ENCODE results near the gene GPATCH2.
"Not testable (repeated sequence)": the region's sequence is repeated elsewhere in the genome, so short reads cannot be mapped to it uniquely, and the experiment has no call there.

The GPATCH2 gene

GRCh38 chr1:217433664-217434063 is 197.2 kb downstream of the GPATCH2 start:
- DNase-seq = no peak

GRCh38 chr1:217432339-217432738 is 198.6 kb downstream of the GPATCH2 start:
- no peak for DNase-seq

DNA sequence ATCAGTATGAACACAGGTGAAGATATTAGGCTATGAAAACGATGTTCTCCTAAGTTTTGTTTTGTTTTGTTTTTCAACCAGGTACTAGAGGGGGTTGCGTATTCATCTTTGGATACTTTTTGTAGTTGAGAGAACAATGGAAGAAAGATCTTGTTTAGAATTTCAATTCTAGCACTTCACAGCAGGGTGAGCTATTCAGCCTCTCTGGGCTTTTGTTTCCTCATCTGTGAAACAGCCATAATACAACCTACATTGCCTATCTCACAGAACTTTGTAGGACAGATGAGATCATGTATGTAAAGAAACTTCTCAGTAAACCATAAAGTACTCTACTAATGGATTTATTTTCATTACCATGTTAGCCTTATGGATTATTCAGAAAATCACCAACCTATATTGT is 199.5 kb downstream of the GPATCH2 start:
- DNase-seq = no peak

GRCh38 chr1:217425422-217425821 is 205.5 kb downstream of the GPATCH2 start:
- DNase-seq = no peak

- no peak for DNase-seq
Measured at GRCh38 chr1:217419194-217419551, 211.7 kb downstream of the GPATCH2 start.

DNA sequence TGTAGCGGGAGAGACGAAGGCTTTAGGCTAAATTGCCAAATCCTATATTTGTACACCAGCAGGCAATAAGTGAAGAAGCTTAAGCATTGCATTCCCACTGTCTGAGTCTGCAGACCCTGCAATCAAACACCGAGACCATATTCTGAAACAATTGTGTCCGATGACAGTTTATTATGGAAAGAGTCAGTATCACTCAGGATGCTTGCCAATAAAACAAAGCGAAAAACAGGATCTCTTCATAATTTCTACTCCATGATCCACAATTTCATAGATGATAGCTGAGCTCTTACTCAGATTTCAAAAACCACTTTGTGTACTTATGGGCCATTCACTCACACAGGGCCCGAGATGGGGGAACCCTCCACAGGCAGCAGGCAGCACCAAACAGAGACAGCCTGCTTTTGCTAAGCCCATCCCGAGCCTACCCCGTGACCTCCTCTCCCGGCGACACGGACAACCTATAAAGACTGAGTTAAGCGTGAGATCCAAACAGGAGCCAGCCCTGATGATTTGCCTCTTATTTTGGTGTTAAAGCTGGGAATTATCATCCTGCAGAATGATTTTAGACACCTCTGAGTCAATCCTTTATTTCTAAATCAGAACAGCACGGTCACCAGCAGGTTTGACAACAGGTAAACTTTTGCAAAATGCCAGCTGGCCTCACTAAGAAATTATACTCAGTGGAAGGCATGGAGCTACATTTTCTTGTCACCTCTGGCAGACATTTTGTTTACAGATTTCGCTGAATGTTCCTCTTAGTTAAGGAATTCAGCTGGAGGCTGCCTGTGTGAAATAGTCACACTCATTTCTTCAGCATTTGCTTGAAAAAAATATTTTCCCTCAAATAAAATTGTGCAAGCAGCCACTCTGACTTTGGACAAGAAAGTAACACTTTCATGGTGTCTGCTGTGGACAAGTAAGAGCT is 212.4 kb downstream of the GPATCH2 start:
- DNase-seq = no peak

GRCh38 chr1:217417363-217417762 is 213.5 kb downstream of the GPATCH2 start:
- DNase-seq = no peak

- DNase-seq = no peak
Measured at GRCh38 chr1:217407534-217408001, 223.3 kb downstream of the GPATCH2 start.

DNA sequence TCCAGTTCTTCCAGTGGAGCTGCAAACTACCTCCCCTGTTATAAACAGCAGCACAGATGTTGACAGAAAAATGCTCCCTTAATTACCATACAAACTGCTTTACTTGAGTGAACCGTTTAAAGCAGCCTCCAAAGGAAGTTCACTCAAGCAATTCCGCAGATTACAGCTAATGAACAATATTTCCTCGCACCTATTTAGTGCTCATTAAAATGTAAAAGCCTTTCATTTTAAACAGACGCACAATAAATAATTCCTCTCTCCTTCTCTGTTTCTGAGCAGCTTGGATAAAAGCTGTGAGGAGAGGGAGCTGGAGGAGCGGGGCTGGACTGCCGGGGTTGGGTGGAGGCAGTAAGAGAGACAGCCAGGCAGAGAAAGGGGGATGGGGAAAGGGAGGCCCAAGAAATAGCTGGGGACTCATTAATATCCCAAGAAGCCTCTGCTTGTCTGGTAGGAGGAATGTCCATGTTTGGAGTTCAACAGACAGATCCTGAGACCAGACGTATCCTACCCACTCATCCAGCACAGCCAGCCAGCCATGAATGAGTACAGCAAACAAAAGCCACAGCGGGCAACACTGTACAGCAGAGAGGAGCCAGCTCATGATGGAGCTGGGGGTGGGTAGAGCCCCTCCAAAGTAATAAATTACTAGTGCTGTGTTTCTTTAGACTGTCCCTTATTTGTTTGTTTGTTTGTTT is 227.7 kb downstream of the GPATCH2 start:
- DNase-seq = no peak

DNA sequence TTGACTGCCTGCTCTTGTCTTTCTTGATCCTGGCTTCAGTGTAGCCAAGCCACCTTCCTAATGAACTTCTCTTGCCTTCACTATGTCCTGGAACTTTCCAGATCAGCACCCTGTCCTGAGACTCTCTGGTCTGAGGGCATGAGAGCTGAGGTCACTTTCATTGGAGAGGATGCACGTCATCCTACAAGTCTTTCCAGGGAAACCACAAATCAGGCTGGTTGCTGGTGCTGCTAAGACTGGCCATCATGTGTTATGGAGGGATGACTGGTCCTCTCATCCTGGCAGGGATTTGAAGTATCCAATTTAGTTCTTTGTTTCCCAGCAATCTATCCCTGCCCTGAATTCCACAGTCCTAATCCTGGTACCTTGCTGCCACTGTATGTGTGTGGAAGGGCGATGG is 228.6 kb downstream of the GPATCH2 start:
- no peak for DNase-seq

- DNase-seq = no peak
Measured at GRCh38 chr1:217393896-217394295, 237.0 kb downstream of the GPATCH2 start.

- DNase-seq = no peak
Measured at GRCh38 chr1:217392441-217392840, 238.4 kb downstream of the GPATCH2 start.

GRCh38 chr1:217389895-217390294 is 241.0 kb downstream of the GPATCH2 start:
- no peak for DNase-seq

GRCh38 chr1:217388522-217389065 is 242.3 kb downstream of the GPATCH2 start:
- no peak for DNase-seq

GRCh38 chr1:217381773-217382172 is 249.1 kb downstream of the GPATCH2 start:
- DNase-seq = not testable (repeated sequence)

DNA sequence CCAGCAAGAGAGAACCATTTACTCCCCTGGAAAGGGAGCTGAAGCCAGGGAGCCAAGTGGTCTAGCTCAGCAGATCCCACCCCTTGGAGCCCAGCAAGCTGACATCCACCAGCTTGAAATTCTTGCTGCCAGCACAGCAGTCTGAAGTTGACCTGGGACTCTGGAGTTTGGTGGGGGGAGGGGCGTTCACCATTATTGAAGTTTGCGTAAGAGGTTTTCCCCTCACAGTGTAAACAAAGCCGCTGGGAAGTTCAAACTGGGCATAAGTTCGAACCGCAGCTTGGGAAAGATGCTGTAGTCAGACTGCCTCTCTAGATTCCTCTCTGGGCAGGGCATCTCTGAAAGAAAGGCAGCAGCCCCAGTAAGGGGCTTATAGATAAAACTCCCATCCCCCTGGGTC is 251.1 kb downstream of the GPATCH2 start:
- DNase-seq = not testable (repeated sequence)

DNA sequence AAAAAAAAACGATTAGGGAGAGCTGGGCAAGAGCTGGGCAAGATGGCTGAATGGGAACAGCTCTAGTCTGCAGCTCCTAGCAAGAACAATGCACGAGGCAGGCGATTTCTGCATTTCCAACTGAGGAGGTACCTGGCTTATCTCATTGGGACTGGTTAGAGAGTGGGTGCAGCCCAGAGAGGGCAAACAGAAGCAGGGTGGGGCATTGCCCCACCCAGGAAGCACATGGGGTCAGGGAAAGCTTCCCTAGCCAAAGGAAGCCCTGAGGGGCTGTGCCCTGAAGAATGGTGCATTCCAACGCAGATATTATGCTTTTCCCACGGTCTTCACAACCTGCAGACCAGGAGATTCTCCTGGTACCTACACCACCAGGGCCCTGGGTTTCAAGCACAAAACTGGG is 251.6 kb downstream of the GPATCH2 start:
- no peak for DNase-seq

All from activated CD4-positive, CD25-positive, alpha-beta regulatory T cell (primary cell).